HG03064 (cell line): Measurements from ENCODE around the gene IGFBP1.
"Not testable (repeated sequence)": the region's sequence is repeated elsewhere in the genome, so short reads cannot be mapped to it uniquely, and the experiment has no call there.

Source experiments
- ATAC-seq: cut with Tn5 transposase; IDR thresholded peaks from one replicate; pipeline ENCODE4 v1.9.1; 2021; ENCODE audit warnings: low read depth; ENCODE audit not compliant: unreplicated experiment

IGFBP1 gene

DNA sequence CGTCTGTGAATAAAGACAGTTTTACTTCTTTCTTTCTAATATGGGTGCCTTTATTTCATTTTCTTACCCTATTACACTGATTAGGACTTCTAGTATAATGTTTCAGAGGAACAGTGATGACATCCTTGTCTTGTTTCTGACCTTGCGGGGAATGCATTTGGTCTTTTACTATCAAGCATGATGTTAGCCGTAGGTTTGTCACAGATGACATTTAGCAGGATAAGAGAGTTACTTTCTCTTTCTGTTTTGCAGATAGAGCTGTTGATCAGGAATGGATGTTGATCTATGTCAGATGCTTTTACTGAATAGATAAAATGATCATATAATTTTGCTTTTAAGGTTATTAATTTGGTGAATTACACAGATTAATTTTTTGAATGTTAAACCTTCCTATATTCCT lies 39.4 kb downstream of the IGFBP1 start:
- no peak for ATAC-seq

DNA sequence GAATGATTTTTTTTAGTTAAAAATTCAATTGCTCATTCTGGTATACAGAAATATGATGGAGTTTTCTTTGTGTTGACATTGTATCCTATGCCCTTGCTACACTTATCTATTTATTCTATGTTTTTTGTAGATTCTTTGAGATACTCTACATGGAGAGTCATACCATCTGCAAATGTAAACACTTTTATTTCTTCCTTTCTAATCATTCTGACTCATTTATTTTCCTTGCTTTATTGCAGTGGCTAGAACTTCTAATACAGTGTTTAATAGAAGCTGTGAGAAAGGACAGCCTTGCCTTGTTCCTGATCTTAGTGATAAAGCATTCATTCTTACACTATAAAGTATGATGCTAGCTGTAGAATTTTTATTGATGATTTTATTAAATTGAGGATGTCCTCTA lies 42.7 kb downstream of the IGFBP1 start:
- ATAC-seq = no peak

DNA sequence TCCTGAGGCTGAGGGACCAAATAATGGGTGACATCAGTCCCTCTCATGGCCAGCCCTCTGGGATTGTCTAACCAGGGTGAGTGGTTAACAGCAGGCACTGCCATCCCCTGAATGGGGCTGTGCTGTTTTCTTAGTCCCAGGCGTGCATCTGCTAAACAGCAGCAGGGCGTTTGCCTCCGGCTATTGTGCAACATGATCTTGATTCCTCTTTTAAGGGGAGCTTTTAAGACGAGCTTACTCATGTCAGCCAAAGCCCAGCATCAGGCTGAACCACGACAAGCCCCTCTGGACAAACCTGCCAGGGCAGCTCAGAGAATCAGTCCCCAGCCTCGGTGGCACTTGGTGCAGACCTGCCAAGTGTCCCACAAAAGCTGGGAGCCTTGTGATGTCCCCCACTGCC lies 49.0 kb downstream of the IGFBP1 start:
- no peak for ATAC-seq

DNA sequence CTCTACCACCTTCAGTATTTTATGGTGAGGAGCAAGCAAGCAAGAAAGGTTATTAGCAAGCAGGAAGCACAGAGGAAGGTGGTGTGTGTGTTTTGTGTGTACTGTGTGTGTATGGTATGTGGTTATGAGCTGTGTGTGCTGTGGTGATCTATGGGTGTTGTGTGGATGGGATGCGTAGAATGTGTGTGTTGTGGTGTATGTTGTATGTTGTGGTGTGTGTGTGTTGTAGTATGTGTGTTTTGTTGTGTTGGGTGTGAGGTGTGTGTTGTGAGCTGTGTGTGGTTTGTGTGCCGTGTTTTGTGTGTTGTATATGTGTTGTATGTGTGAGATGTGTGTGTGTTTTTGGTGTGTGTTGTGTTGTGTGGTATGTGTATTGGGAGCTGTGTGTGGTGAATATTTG lies 49.6 kb downstream of the IGFBP1 start:
- ATAC-seq = no peak

DNA sequence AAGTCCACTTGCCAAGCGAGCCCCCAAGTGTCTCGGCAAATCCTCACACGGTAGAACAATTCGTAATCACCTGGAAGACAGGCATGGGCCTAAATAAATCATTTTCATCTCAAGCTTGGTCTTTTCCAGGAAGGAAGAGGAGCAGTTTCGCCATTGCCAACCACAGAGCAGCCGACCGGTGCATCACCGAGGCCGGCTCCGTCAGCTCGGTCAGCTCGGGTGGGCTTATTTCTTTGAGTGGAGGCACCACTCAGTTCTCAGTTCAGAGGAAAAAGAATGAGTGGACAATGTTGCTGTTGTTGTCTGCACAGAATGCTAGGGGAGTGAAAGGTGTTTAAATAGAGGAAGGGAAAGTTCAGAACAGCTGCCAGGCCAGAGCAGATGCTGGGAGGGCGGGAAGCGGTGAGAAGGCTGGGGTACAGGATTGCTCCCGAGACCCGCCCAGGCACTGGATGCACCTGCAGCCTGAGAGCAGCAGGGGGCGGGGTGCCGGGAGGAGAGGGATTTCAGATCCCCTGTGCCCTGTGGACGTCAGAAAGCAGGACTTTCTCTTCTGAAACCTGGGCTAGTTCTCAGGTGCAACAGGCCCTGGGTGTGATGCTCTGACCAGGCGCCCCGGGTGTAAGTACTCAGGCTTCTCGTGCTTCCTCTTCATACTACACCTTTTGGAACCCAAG lies 50.5 kb downstream of the IGFBP1 start:
- no peak for ATAC-seq

DNA sequence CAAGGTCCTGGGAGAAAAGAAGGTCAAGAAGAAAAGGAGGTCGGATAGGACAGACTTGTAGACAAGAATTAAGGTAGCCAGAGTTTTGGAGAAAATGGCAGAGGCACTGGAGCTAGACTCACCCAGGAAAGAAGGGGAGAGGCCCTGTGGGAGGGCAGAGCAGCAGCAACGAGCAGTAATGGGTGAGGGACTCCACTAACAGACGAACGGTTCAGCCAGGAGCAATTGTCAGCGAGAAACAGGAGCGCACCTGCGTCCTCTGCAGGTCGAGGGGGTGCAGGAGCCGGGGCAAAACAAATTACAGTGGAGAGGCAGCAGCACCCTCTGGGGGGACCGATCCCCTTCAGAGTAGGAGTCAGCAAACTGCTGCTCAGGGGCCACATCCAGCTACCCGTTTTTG lies 51.3 kb downstream of the IGFBP1 start:
- no peak for ATAC-seq

DNA sequence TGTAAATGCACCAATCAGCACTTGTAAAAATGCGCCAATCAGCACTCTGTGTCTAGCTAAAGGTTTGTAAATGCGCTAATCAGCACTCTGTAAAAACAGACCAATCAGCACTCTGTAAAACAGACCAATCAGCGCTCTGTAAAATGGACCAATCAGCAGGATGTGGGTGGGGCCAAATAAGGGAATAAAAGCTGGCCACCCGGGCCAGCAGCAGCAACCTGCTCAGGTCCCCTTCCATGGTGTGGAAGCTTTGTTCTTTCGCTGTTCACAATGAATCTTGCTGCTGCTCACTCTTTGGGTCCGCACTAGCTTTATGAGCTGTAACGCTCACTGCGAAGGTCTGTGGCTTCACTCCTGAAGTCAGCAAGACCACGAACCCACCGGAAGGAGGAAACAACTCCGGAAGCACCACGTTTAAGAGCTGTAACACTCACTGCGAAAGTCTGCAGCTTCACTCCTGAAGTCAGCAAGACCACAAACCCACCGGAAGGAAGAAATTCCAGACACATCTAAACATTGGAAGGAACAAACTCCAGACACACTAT lies 52.0 kb downstream of the IGFBP1 start:
- ATAC-seq = not testable (repeated sequence)

DNA sequence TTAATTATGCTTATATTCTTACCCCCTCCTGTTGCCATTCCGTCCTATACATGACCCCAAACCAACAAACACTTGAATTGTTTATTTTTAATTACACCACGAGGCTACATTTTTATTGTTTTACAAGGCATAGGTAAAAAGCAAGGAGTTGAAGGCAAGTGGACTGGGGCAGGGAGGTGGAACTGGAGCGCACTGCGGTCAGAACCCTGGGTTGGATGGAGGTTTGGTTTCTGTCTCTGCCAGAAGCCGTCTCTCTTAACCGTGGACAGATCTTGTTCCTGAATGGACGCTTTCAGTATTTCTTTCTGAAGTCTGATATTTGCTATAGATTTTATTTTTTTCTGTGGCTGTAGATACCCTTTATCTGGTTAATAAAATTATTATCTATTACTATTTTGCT lies 52.7 kb downstream of the IGFBP1 start:
- no peak for ATAC-seq
